Measurements from ENCODE around the gene RBM10. TPM values are rescaled to one million over a fixed set of nuclear protein-coding genes. Genes with fewer than 3 reads are reported as not detected.
A peak's percentile ranks its signal among the peaks of the same experiment; 100 is the strongest.

RBM10 gene
- total RNA-seq, 2 experiments from 2014 or later = 66.4 to 66.7 TPM

DNA sequence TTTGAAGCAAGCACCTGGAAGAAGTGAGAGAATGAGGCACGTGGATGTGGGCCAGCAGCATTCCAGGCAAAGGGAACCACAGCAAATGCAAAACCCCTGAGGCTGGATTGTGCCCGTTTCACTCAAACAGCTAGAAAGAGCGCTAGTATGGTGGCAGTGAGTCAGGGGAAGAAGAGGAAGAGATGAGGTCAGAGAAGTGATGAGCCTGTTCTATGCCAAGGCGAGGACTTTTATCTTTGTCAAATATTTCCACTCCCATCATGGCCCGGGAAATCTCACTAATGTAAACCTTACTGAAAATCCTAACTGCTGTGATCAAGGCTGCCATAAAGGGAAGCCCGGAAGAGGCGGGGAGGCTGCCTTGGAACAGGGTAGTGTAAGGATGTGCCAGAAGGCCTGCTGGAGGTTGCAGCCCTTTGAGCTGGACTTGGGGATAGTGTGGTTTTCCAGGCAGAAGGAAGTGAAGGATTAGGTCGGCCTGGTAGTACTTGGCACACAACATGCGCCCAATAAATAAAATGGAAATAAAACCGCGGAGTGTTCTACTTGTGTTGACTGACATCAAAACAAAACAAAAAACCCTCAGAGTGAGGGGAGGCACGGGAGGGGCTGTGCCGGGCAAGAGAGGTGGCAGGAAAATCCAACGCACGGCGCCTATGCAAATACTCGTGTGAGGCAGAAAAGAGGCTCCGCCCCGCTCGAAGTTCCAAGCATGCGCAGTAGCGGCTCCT lies 72.3 kb downstream of the RBM10 start:
- intact Hi-C loops (cut with micrococcal nuclease) = no loop called here
- H3K9me3 Mint-ChIP-seq = no peaks in the 10 kb centered on the region
- H3K4me1 Mint-ChIP-seq (ENCODE audit: low read depth) = peaks cover 42% of the 10 kb centered on the region
- TF ChIP-seq, protein P1, sequence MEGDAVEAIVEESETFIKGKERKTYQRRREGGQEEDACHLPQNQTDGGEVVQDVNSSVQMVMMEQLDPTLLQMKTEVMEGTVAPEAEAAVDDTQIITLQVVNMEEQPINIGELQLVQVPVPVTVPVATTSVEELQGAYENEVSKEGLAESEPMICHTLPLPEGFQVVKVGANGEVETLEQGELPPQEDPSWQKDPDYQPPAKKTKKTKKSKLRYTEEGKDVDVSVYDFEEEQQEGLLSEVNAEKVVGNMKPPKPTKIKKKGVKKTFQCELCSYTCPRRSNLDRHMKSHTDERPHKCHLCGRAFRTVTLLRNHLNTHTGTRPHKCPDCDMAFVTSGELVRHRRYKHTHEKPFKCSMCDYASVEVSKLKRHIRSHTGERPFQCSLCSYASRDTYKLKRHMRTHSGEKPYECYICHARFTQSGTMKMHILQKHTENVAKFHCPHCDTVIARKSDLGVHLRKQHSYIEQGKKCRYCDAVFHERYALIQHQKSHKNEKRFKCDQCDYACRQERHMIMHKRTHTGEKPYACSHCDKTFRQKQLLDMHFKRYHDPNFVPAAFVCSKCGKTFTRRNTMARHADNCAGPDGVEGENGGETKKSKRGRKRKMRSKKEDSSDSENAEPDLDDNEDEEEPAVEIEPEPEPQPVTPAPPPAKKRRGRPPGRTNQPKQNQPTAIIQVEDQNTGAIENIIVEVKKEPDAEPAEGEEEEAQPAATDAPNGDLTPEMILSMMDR (IDR thresholded peaks at IDR 0.05) = no peak
- H3K4me3 Mint-ChIP-seq = peak overlapping the region; percentile 88
- DNase-seq = peak; percentile 39
- ChIA-PET CTCF (interaction anchor here (1.0 to 1.1 kb wide), 3 partner anchors 141 to 306 kb away, joined by 3 read pairs; no protein-coding TSS in a partner anchor), POLR2A (interaction anchor here (0.9 to 6.9 kb wide), 5 partner anchors 11 to 26 kb away, joined by 4 to 42 read pairs (median 10); partner anchors contain the start of gene USP11)
- ATAC-seq = peak; percentile 11
- H3K27me3 Mint-ChIP-seq = no peaks in the 10 kb centered on the region
- H3K27ac Mint-ChIP-seq = peak overlapping the region; percentile 94
- peaks cover 45% of the 10 kb centered on the region for H3K36me3 Mint-ChIP-seq (ENCODE audit: low read depth)

DNA sequence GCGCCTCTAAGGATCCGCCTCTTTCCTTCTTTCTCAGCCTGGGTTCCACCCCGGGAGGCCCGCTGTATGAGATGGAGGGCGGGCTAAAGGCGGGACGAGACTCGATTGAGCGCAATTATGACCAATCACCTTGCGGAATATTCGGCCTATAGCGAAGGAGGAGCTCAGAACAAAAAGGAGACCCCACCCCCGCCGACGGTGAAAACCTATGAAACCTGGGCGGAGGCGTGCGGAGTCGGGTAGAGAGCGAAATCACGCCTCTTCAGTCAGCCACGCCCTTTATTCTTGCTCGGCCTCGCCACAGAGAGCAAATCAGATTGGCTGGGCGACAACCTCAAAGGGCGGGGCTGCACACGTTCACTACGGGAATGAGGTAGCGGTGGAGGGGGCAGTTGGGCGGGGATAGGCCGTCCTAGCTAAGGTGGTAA lies 72.8 kb downstream of the RBM10 start:
- ChIA-PET CTCF (interaction anchor here (1.0 to 1.1 kb wide), 4 partner anchors 18 to 306 kb away, joined by 3 read pairs; no protein-coding TSS in a partner anchor), POLR2A (interaction anchor here (0.9 to 6.9 kb wide), 5 partner anchors 10 to 73 kb away, joined by 4 to 42 read pairs (median 4); partner anchors contain the start of genes NDUFB11, RBM10 and USP11)
- H3K27me3 Mint-ChIP-seq = no peaks in the 10 kb centered on the region
- H3K27ac Mint-ChIP-seq = peak overlapping the region; percentile 99
- peak; percentile 98 for DNase-seq
- peaks cover 43% of the 10 kb centered on the region for H3K4me1 Mint-ChIP-seq (ENCODE audit: low read depth)
- peak; percentile 87 for ATAC-seq
- intact Hi-C loops (cut with micrococcal nuclease) = no loop called here
- peak overlapping the region; percentile 88 for H3K4me3 Mint-ChIP-seq
- TF ChIP-seq, protein P1 (IDR thresholded peaks at IDR 0.05) = no peak
- no peaks in the 10 kb centered on the region for H3K9me3 Mint-ChIP-seq
- H3K36me3 Mint-ChIP-seq (ENCODE audit: low read depth) = peaks cover 44% of the 10 kb centered on the region

DNA sequence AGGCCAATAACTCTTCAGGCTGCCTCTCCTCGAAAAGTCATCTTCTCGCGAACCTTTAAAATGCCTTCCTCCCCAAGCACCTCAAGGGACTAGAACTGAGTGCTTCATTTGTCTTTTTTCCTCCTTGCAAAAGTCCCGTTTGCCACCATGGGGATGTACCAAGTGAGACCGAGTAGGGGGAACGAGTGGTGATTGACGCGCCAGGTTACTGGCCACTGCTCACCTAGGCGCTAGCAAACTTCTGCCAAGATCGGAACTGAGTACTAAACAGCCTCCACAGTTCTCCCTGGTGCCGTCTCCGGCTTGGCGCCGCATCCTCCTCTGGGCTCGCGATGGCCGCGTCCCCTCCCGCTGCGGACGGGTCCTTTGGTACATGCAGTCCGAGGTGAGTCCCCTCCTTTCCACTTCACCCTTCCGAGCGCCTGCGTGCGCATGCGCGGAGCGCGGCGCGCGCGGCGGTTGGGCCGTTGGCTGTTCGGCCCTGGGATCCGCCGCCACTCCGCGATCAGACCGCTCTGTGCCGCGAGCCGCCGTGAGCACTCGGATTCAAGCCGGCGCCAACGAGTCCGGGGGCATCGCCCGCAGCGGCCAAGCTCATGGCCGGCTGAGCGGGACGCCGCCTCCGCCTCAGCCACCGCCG lies 73.4 kb downstream of the RBM10 start, which contains the start of gene CDK16:
Gene CDK16 (plus strand): TSS at position 402 of the 640 bp plus-strand sequence. CDS start 4,877 bp downstream, outside the sequence.
- DNase-seq (peak; percentile 63), ATAC-seq (peak; percentile 30)
- Mint-ChIP-seq H3K27me3 (no peaks in the 10 kb centered on the region), H3K27ac (peak within 1 kb of the TSS; percentile 99), H3K4me3 (peak within 1 kb of the TSS; percentile 93), H3K4me1 (ENCODE audit: low read depth) (peaks cover 43% of the 10 kb centered on the region), H3K36me3 (ENCODE audit: low read depth) (peaks cover 41% of the 10 kb centered on the region), H3K9me3 (no peaks in the 10 kb centered on the region)
- CTCF ChIA-PET = interaction anchor here (1.0 to 1.1 kb wide), 3 partner anchors 17 to 166 kb away, joined by 3 read pairs; no protein-coding TSS in a partner anchor
- POLR2A ChIA-PET = interaction anchor here (0.7 to 6.9 kb wide), 7 partner anchors 10 to 352 kb away, joined by 3 to 42 read pairs (median 4); partner anchors contain the start of genes NDUFB11, RBM10 and USP11
- TF ChIP-seq, protein P1 (IDR thresholded peaks at IDR 0.05) = no peak
- intact Hi-C loops (cut with micrococcal nuclease) = no loop called here

DNA sequence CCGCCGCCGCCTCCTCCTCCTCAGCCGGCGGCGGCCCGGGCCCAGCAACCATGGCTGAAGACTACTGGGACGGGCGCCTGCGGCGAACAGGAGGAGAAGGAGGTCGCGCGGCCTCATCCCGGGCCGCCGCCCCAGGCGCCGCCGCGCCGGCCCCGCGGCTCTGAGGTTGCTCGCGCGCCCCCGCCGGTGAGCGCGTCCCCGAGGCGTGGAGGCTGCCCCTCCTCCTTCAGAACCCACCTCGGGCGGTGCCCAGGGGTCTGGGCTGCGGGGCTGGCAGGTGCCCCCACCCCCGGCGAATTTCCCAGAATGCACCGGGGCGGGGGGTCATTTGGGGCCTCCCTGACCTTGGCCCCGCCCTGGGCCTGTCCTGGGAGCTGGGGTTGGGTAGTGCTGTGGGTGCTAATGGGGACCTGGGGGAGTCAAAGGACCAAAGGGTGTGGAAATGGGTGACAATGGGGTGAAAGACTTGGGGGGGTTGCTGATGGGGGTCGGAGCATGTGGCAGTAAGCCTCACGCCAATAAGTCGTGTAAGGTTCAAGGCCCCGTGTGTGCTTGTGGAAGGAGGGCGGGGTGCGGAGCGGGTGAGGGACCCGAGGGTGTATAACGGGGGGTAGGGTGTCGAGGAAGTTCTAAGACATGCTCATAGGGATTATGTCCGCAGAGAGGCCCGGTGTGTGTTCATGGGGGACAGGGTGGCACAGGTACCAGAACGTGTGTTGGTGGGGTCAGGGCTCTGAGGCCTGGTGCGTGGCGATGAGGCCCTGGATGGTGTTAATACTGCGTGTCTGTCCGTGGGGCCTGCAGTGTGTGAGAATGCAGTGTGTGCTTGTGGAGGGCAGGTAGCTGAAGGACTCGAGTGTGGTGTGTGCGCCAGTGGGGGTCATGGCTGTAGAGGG lies 74.1 kb downstream of the RBM10 start:
- DNase-seq (peak; percentile 49), ATAC-seq (no peak)
- Mint-ChIP-seq H3K36me3 (ENCODE audit: low read depth) (peaks cover 36% of the 10 kb centered on the region), H3K27ac (peak overlapping the region; percentile 91), H3K4me3 (peak overlapping the region; percentile 93), H3K27me3 (no peaks in the 10 kb centered on the region), H3K4me1 (ENCODE audit: low read depth) (peaks cover 43% of the 10 kb centered on the region), H3K9me3 (no peaks in the 10 kb centered on the region)
- POLR2A ChIA-PET = interaction anchor here (0.7 to 6.9 kb wide), 6 partner anchors 9 to 351 kb away, joined by 3 to 42 read pairs (median 4); partner anchors contain the start of genes NDUFB11, RBM10 and USP11
- intact Hi-C loops (cut with micrococcal nuclease) = no loop called here
- CTCF ChIA-PET = interaction anchor here (1.1 kb wide), 1 partner anchor 17 kb away, joined by 3 read pairs; no protein-coding TSS in a partner anchor
- TF ChIP-seq, protein P1 (IDR thresholded peaks at IDR 0.05) = no peak

Measured in activated CD8-positive, alpha-beta T cell treated with anti-CD3 and anti-CD28 coated beads for 36 hours (primary cell).